OCI-LY3 (cell line): ENCODE results near the gene FDXR.

Source experiments
- H2AFZ ChIP-seq: fragments of 200-600, 300-600 bp; shearing (Covaris generic); 2 replicates; pipeline ENCODE4 v1.6.0; 2014; ENCODE audit warnings: antibody characterized with exemption, low read depth, low read length
- H3K27ac ChIP-seq: fragments of 200-600, 300-600 bp; sonication (generic); 2 replicates; pipeline ENCODE4 v1.5.1; 2014; ENCODE audit warnings: mild to moderate bottlenecking, low read length, moderate library complexity, mixed read lengths
- H3K27me3 ChIP-seq: fragments of 200-600, 300-600 bp; sonication (generic); 2 replicates; pipeline ENCODE4 v1.6.1; 2014; ENCODE audit warnings: low read depth, low read length, mixed read lengths
- H3K36me3 ChIP-seq: fragments of 200-600, 300-600 bp; sonication (generic); replicated peaks from 2 replicates; pipeline ENCODE3; 2014; ENCODE audit warnings: low read depth, low read length, mixed read lengths
- H3K4me1 ChIP-seq: fragments of 300-600, 200-600 bp; sonication (generic); 2 replicates; pipeline ENCODE4 v1.6.1; 2014; ENCODE audit warnings: low read length, mixed read lengths
- H3K4me2 ChIP-seq: fragments of 200-600, 300-600 bp; sonication (generic); 2 replicates; pipeline ENCODE4 v1.6.1; 2014; ENCODE audit warnings: low read length, mixed read lengths
- H3K4me3 ChIP-seq: fragments of 300-600, 200-600 bp; sonication (generic); 2 replicates; pipeline ENCODE4 v1.5.1; 2014; ENCODE audit warnings: antibody characterized with exemption, mild to moderate bottlenecking, low read length, moderate library complexity
- H3K79me2 ChIP-seq: fragments of 300-600, 200-600 bp; shearing (Covaris generic); 2 replicates; pipeline ENCODE4 v1.6.1; 2014; ENCODE audit warnings: mild to moderate bottlenecking, low read length, mixed read lengths
- H3K9ac ChIP-seq: fragments of 300-600, 200-600 bp; shearing (Covaris generic); 2 replicates; pipeline ENCODE4 v1.6.0; 2014; ENCODE audit warnings: mild to moderate bottlenecking, low read length, moderate library complexity
- H3K9me3 ChIP-seq: fragments of 200-600, 300-600 bp; shearing (Covaris generic); 2 replicates; pipeline ENCODE4 v1.6.1; 2014; ENCODE audit warnings: low read length, mixed read lengths; ENCODE audit not compliant: insufficient read depth
- H4K20me1 ChIP-seq: fragments of 200-600, 300-600 bp; sonication (generic); 2 replicates; pipeline ENCODE4 v1.6.1; 2016; ENCODE audit warnings: low read length, mixed read lengths; ENCODE audit not compliant: insufficient read depth
- CTCF ChIP-seq: fragments of 200-600, 300-600 bp; sonication (generic); IDR thresholded peaks from 2 replicates; pipeline ENCODE4 v1.5.1; 2014; ENCODE audit warnings: antibody characterized with exemption, low read length, low read depth
- EZH2phosphoT487 ChIP-seq: fragments of 200-600 bp; shearing (Covaris generic); IDR thresholded peaks from 2 replicates; pipeline ENCODE4 v1.6.1; 2018; ENCODE audit warnings: antibody characterized with exemption, mixed run types, low read depth

FDXR gene

GRCh38 chr17:74903034-74903433 lies 30.2 kb upstream of the FDXR start:
- no peaks in the 10 kb centered on the region for H4K20me1 ChIP-seq
- TF ChIP-seq EZH2phosphoT487, result no peak
- no peak for TF ChIP-seq CTCF
- H3K9ac ChIP-seq, result no peak overlapping the region
- H3K36me3 ChIP-seq, result no peaks in the 10 kb centered on the region
- no peaks in the 10 kb centered on the region for H3K27me3 ChIP-seq
- H3K9me3 ChIP-seq, result no peaks in the 10 kb centered on the region
- no peak overlapping the region for H3K27ac ChIP-seq
- H3K79me2 ChIP-seq, result no peaks in the 10 kb centered on the region
- no peak overlapping the region for H3K4me3 ChIP-seq
- no peaks in the 10 kb centered on the region for H3K4me1 ChIP-seq
- H2AFZ ChIP-seq, result no peak overlapping the region
- H3K4me2 ChIP-seq, result no peak overlapping the region

- no peaks in the 10 kb centered on the region for H3K79me2 ChIP-seq
- H3K4me2 ChIP-seq, result no peak overlapping the region
- no peak overlapping the region for H3K27ac ChIP-seq
- H3K4me1 ChIP-seq, result no peaks in the 10 kb centered on the region
- H3K36me3 ChIP-seq, result no peaks in the 10 kb centered on the region
- H2AFZ ChIP-seq, result no peak overlapping the region
- TF ChIP-seq CTCF, result no peak
- no peak for TF ChIP-seq EZH2phosphoT487
- no peaks in the 10 kb centered on the region for H3K9me3 ChIP-seq
- H4K20me1 ChIP-seq, result no peaks in the 10 kb centered on the region
- H3K4me3 ChIP-seq, result no peak overlapping the region
- no peak overlapping the region for H3K9ac ChIP-seq
- H3K27me3 ChIP-seq, result peaks cover 3% of the 10 kb centered on the region; the same call in 1 of the 2 replicates
Observed at GRCh38 chr17:74901353-74902135, 28.8 kb upstream of the FDXR start.

GRCh38 chr17:74900208-74900607 lies 27.4 kb upstream of the FDXR start:
- H3K9me3 ChIP-seq, result no peaks in the 10 kb centered on the region
- H3K4me3 ChIP-seq, result no peak overlapping the region
- no peaks in the 10 kb centered on the region for H3K4me1 ChIP-seq
- H3K36me3 ChIP-seq, result no peaks in the 10 kb centered on the region
- no peak for TF ChIP-seq EZH2phosphoT487
- no peak for TF ChIP-seq CTCF
- H2AFZ ChIP-seq, result no peak overlapping the region
- no peak overlapping the region for H3K4me2 ChIP-seq
- H3K27ac ChIP-seq, result no peak overlapping the region
- H4K20me1 ChIP-seq, result no peaks in the 10 kb centered on the region
- no peak overlapping the region for H3K9ac ChIP-seq
- H3K27me3 ChIP-seq, result peaks cover 7% of the 10 kb centered on the region; the same call in 1 of the 2 replicates
- no peaks in the 10 kb centered on the region for H3K79me2 ChIP-seq

GRCh38 chr17:74898376-74898946 lies 25.7 kb upstream of the FDXR start:
- H3K36me3 ChIP-seq, result no peaks in the 10 kb centered on the region
- H2AFZ ChIP-seq, result no peak overlapping the region
- H3K9ac ChIP-seq, result no peak overlapping the region
- no peak overlapping the region for H3K4me2 ChIP-seq
- H3K9me3 ChIP-seq, result no peaks in the 10 kb centered on the region
- H4K20me1 ChIP-seq, result no peaks in the 10 kb centered on the region
- peaks cover 7% of the 10 kb centered on the region; the same call in 1 of the 2 replicates for H3K27me3 ChIP-seq
- no peak overlapping the region for H3K4me3 ChIP-seq
- no peaks in the 10 kb centered on the region for H3K4me1 ChIP-seq
- H3K27ac ChIP-seq, result no peak overlapping the region
- TF ChIP-seq CTCF (no peak), EZH2phosphoT487 (no peak)
- no peaks in the 10 kb centered on the region for H3K79me2 ChIP-seq
